ENCODE data around the gene AREG. TPM values are rescaled to one million over a fixed set of nuclear protein-coding genes. Genes with fewer than 3 reads are reported as not detected.

The AREG gene
- total RNA-seq, 1 donor from 2014 or later, result 2.2 TPM

- Mint-ChIP-seq H3K27me3 (no peaks in the 10 kb centered on the region), H3K27ac (no peak overlapping the region), H3K4me3 (ENCODE audit: low read depth) (no peak overlapping the region), H3K36me3 (ENCODE audit: insufficient read depth) (no peaks in the 10 kb centered on the region), H3K4me1 (ENCODE audit: low read depth) (no peaks in the 10 kb centered on the region), H3K9me3 (ENCODE audit: low read depth) (no peaks in the 10 kb centered on the region)
- no peak for TF ChIP-seq CTCF (IDR thresholded peaks at IDR 0.05; ENCODE audit: unreplicated experiment)
- DNase-seq (ENCODE audit: low spot score, unreplicated experiment), result no peak
These were observed 11.9 kb upstream of the AREG start for GRCh38 chr4:74433043-74433442.

DNA sequence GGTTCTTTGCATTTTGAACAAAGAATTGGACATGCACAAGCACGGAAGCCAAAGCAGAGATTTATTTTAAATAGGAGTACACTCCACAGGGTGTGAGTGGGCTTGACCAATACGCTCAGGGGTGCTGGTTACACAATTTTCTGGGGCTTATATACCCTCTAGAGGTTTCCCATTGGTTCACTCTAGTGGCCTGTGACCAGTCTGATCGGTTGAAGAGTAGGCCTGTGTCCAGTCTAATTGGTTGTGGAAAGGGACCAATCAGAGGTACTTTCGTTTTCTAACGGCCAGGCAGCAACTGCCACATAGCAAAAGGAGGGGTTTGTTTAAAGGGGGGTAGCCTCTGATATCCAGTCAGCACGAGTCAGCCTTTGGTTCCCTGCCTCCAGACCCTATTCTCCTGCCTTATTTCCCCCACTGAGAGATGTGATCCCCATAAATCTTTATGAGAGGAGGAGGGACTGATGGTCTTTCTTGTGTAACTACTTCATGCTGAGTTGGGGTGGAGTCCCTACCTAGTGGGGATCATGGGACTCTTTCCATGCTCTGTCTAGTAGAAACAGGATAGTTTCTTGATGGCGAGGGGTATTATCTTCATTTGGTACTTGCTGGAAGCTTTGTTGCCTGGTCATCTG, 11.3 kb upstream of the AREG start:
- no peaks in the 10 kb centered on the region for H3K36me3 Mint-ChIP-seq (ENCODE audit: insufficient read depth)
- no peak overlapping the region for H3K27ac Mint-ChIP-seq
- H3K9me3 Mint-ChIP-seq (ENCODE audit: low read depth), result no peaks in the 10 kb centered on the region
- TF ChIP-seq CTCF (IDR thresholded peaks at IDR 0.05; ENCODE audit: unreplicated experiment), result no peak
- DNase-seq (ENCODE audit: low spot score, unreplicated experiment), result no peak
- no peaks in the 10 kb centered on the region for H3K27me3 Mint-ChIP-seq
- no peaks in the 10 kb centered on the region for H3K4me1 Mint-ChIP-seq (ENCODE audit: low read depth)
- H3K4me3 Mint-ChIP-seq (ENCODE audit: low read depth), result no peak overlapping the region

GRCh38 chr4:74435296-74435695, 9.6 kb upstream of the AREG start:
- Mint-ChIP-seq H3K4me3 (ENCODE audit: low read depth) (no peak overlapping the region), H3K4me1 (ENCODE audit: low read depth) (no peaks in the 10 kb centered on the region), H3K27ac (no peak overlapping the region), H3K27me3 (no peaks in the 10 kb centered on the region), H3K9me3 (ENCODE audit: low read depth) (no peaks in the 10 kb centered on the region), H3K36me3 (ENCODE audit: insufficient read depth) (no peaks in the 10 kb centered on the region)
- TF ChIP-seq CTCF (IDR thresholded peaks at IDR 0.05; ENCODE audit: unreplicated experiment), result no peak
- no peak for DNase-seq (ENCODE audit: low spot score, unreplicated experiment)

GRCh38 chr4:74437866-74438265, 7.1 kb upstream of the AREG start:
- no peaks in the 10 kb centered on the region for H3K4me1 Mint-ChIP-seq (ENCODE audit: low read depth)
- DNase-seq (ENCODE audit: low spot score, unreplicated experiment), result no peak
- no peak for TF ChIP-seq CTCF (IDR thresholded peaks at IDR 0.05; ENCODE audit: unreplicated experiment)
- H3K4me3 Mint-ChIP-seq (ENCODE audit: low read depth), result no peak overlapping the region
- no peaks in the 10 kb centered on the region for H3K36me3 Mint-ChIP-seq (ENCODE audit: insufficient read depth)
- H3K27me3 Mint-ChIP-seq, result peaks cover 2% of the 10 kb centered on the region
- H3K9me3 Mint-ChIP-seq (ENCODE audit: low read depth), result no peaks in the 10 kb centered on the region
- H3K27ac Mint-ChIP-seq, result no peak overlapping the region

- Mint-ChIP-seq H3K27ac (no peak overlapping the region), H3K36me3 (ENCODE audit: insufficient read depth) (no peaks in the 10 kb centered on the region), H3K27me3 (peaks cover 8% of the 10 kb centered on the region), H3K4me1 (ENCODE audit: low read depth) (no peaks in the 10 kb centered on the region), H3K9me3 (ENCODE audit: low read depth) (no peaks in the 10 kb centered on the region), H3K4me3 (ENCODE audit: low read depth) (no peak overlapping the region)
- no peak for TF ChIP-seq CTCF (IDR thresholded peaks at IDR 0.05; ENCODE audit: unreplicated experiment)
- no peak for DNase-seq (ENCODE audit: low spot score, unreplicated experiment)
These were observed 6.3 kb upstream of the AREG start for GRCh38 chr4:74438661-74439060.

All from progenitor cell of endocrine pancreas (in vitro differentiated cells).